Renal cortical epithelial cell (primary cell): ENCODE results near the gene SF3B5. TPM values are rescaled to one million over a fixed set of nuclear protein-coding genes. Genes with fewer than 3 reads are reported as not detected.
"Not testable (repeated sequence)": the region's sequence is repeated elsewhere in the genome, so short reads cannot be mapped to it uniquely, and the experiment has no call there.

Experiments used
- DNase-seq: peaks from one replicate; pipeline ENCODE4 v3.0.0-alpha.2; 2011; ENCODE audit warnings: low read depth
- total RNA-seq: library from RNA; depleted of rRNA; stranded (reverse); fragments of >200 nt; gene quantifications from 2 replicates; pipeline ENCODE4 v1.2.3, GENCODE V29; 2014

SF3B5 gene
- total RNA-seq = 49.0 and 127 TPM in 2 replicates

- DNase-seq = peak; percentile 100
Measured at GRCh38 chr6:144095134-144096002, at the start of gene SF3B5. Gene SF3B5 (minus strand): TSS chr6:144095573. CDS start chr6:144095497, 76 bp downstream.

- DNase-seq = no peak
Measured at GRCh38 chr6:144144996-144145395, 49.6 kb upstream of the SF3B5 start.

- DNase-seq = no peak
Measured at GRCh38 chr6:144143878-144144277, 48.5 kb upstream of the SF3B5 start.

- no peak for DNase-seq
Measured at GRCh38 chr6:144143106-144143505, 47.7 kb upstream of the SF3B5 start.

- no peak for DNase-seq
Measured at GRCh38 chr6:144141470-144141869, 46.1 kb upstream of the SF3B5 start.

GRCh38 chr6:144140867-144141266 is 45.5 kb upstream of the SF3B5 start:
- no peak for DNase-seq

GRCh38 chr6:144139817-144140216 is 44.4 kb upstream of the SF3B5 start:
- DNase-seq = no peak

GRCh38 chr6:144138542-144138941 is 43.2 kb upstream of the SF3B5 start:
- DNase-seq = no peak

- DNase-seq = no peak
Measured at GRCh38 chr6:144134737-144135136, 39.4 kb upstream of the SF3B5 start.

- no peak for DNase-seq
Measured at GRCh38 chr6:144134176-144134575, 38.8 kb upstream of the SF3B5 start.

- no peak for DNase-seq
Measured at GRCh38 chr6:144133225-144133821, 38.0 kb upstream of the SF3B5 start.

- not testable (repeated sequence) for DNase-seq
Measured at GRCh38 chr6:144132167-144132690, 36.9 kb upstream of the SF3B5 start.

- peak; percentile 29 for DNase-seq
Measured at GRCh38 chr6:144131248-144131709, 35.9 kb upstream of the SF3B5 start.

- DNase-seq = no peak
Measured at GRCh38 chr6:144129469-144129868, 34.1 kb upstream of the SF3B5 start.

GRCh38 chr6:144127097-144127496 is 31.7 kb upstream of the SF3B5 start:
- no peak for DNase-seq

GRCh38 chr6:144123836-144124235 is 28.5 kb upstream of the SF3B5 start:
- DNase-seq = no peak

GRCh38 chr6:144123421-144123820 is 28.0 kb upstream of the SF3B5 start:
- DNase-seq = no peak

- DNase-seq = no peak
Measured at GRCh38 chr6:144122861-144123260, 27.5 kb upstream of the SF3B5 start.

- DNase-seq = no peak
Measured at GRCh38 chr6:144119376-144119775, 24.0 kb upstream of the SF3B5 start.

- DNase-seq = no peak
Measured at GRCh38 chr6:144115219-144115618, 19.8 kb upstream of the SF3B5 start.

- no peak for DNase-seq
Measured at GRCh38 chr6:144113366-144113765, 18.0 kb upstream of the SF3B5 start.

- no peak for DNase-seq
Measured at GRCh38 chr6:144110210-144110609, 14.8 kb upstream of the SF3B5 start.

GRCh38 chr6:144106206-144106605 is 10.8 kb upstream of the SF3B5 start:
- peak; percentile 76 for DNase-seq
